ENCODE results near the gene CLEC5A. TPM values are rescaled to one million over a fixed set of nuclear protein-coding genes. Genes with fewer than 3 reads are reported as not detected.

CLEC5A gene
- total RNA-seq, 1 donor from 2014 or later = 0.64 TPM

DNA sequence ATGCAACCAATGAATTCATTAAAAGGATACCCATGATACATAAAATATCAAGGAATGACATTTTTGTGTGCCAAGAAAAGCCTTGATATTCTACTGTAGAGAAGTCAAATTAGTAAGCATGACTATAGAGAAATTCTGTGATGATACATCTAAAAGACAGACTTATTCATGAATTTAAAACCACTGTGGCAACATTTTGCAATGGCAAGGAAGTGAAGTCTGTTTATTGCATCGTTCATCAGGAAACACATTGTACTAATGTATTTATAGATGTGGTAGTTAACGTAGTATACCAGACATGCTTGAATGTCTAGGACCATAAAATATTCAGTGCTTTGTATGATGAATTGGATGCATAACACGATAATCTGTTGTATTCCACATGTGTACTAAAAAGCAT is 9.3 kb upstream of the CLEC5A start:
- H3K36me3 ChIP-seq = no peaks in the 10 kb centered on the region
- H3K4me1 ChIP-seq = no peaks in the 10 kb centered on the region
- H3K9me3 ChIP-seq = no peaks in the 10 kb centered on the region
- H3K27me3 ChIP-seq = no peaks in the 10 kb centered on the region
- no peak for DNase-seq (ENCODE audit: low spot score in 2 of 2)
- H3K27ac ChIP-seq = no peak overlapping the region
- TF ChIP-seq, protein P1, sequence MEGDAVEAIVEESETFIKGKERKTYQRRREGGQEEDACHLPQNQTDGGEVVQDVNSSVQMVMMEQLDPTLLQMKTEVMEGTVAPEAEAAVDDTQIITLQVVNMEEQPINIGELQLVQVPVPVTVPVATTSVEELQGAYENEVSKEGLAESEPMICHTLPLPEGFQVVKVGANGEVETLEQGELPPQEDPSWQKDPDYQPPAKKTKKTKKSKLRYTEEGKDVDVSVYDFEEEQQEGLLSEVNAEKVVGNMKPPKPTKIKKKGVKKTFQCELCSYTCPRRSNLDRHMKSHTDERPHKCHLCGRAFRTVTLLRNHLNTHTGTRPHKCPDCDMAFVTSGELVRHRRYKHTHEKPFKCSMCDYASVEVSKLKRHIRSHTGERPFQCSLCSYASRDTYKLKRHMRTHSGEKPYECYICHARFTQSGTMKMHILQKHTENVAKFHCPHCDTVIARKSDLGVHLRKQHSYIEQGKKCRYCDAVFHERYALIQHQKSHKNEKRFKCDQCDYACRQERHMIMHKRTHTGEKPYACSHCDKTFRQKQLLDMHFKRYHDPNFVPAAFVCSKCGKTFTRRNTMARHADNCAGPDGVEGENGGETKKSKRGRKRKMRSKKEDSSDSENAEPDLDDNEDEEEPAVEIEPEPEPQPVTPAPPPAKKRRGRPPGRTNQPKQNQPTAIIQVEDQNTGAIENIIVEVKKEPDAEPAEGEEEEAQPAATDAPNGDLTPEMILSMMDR (IDR thresholded peaks at IDR 0.05) = no peak
- no peak overlapping the region for H3K4me3 ChIP-seq
- intact Hi-C loops (cut with DNase I) = no loop called here

DNA sequence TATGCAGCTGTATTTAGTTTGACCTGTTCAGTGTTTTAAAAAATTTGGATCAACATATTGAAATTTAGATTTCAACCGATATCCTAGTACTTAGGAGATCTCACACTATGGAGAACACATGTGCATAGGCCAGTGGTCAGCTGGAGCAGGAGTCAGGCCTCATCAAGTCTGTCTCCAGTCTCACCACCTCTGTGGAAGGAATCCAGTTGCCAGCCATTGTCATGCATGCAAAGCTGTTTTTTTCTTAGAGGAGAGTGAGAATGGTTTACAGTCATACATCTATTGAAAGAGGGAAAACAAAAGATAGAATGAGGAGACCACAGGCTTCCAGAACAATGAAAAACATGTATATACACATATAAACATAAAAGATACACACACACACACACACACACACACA is 7.6 kb upstream of the CLEC5A start:
- TF ChIP-seq, protein P1 (IDR thresholded peaks at IDR 0.05) = no peak
- intact Hi-C loops (cut with DNase I) = no loop called here
- H3K4me3 ChIP-seq = no peak overlapping the region
- H3K27ac ChIP-seq = no peak overlapping the region
- no peaks in the 10 kb centered on the region for H3K4me1 ChIP-seq
- no peaks in the 10 kb centered on the region for H3K27me3 ChIP-seq
- DNase-seq (ENCODE audit: low spot score in 2 of 2) = no peak
- no peaks in the 10 kb centered on the region for H3K36me3 ChIP-seq
- no peaks in the 10 kb centered on the region for H3K9me3 ChIP-seq

DNA sequence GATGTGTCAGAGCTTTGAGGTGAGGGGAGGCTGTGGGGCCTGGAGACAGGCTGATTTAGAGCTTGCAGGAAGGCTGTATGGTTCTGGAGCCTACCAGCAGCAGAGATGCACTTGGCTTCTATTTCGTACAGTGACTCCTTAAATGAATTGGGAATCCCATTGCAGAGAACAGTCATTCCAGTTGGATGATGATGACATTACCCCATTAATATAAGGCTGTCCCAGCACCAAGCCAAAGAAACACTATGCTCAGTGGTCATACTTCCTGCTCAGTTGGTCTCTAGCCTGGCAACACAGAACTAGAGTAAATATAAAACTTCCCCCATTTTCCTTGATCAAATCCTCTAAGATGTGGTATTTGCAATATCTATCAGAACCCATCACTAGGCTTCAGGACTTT is 5.7 kb upstream of the CLEC5A start:
- Histone ChIP-seq H3K4me3 (no peak overlapping the region), H3K27ac (no peak overlapping the region), H3K27me3 (no peaks in the 10 kb centered on the region), H3K4me1 (no peaks in the 10 kb centered on the region), H3K9me3 (no peaks in the 10 kb centered on the region), H3K36me3 (no peaks in the 10 kb centered on the region)
- TF ChIP-seq, protein P1 (IDR thresholded peaks at IDR 0.05) = no peak
- DNase-seq (ENCODE audit: low spot score in 2 of 2) = no peak
- intact Hi-C loops (cut with DNase I) = no loop called here

DNA sequence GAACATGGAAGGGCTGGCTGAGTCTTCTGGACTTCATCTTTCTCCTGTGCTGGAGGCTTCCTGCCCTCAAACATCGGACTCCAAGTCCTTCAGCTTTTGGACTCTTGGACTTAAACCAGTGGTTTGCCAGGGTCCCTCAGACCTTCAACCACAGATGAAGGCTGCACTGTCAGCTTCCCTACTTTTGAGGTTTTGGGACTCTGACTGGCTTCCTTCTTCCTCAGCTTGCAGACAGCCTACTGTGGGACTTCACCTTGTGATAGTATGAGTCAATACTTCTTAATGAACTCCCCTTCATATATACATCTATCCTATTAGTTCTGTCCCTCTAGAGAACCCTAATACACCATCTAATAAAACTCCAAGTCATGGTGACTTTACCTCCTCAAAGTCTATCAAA is 4.0 kb upstream of the CLEC5A start:
- Histone ChIP-seq H3K9me3 (no peaks in the 10 kb centered on the region), H3K27me3 (no peaks in the 10 kb centered on the region), H3K4me3 (no peak overlapping the region), H3K27ac (no peak overlapping the region), H3K36me3 (no peaks in the 10 kb centered on the region), H3K4me1 (no peaks in the 10 kb centered on the region)
- no peak for DNase-seq (ENCODE audit: low spot score in 2 of 2)
- intact Hi-C loops (cut with DNase I) = no loop called here
- TF ChIP-seq, protein P1 (IDR thresholded peaks at IDR 0.05) = no peak

DNA sequence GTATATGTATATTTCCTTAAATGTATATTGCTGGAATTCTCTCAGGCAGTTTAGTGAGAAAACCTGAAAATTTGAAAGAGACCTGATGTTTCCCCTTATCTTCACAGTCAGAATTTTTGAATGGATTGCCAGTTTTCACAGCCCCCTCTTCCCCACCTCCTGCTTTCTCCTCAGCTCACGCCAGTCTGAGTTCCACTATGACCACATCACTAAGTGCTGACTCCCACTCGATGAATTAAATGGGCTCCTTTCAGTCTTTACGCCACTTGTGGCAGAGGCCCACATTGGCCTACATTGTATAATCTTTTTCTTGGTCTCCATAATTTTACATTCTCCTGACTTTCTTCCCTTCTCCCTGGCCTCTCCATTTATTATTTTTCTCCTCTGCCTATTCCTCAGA is 3.1 kb upstream of the CLEC5A start:
- no peak overlapping the region for H3K4me3 ChIP-seq
- TF ChIP-seq, protein P1 (IDR thresholded peaks at IDR 0.05) = no peak
- no peaks in the 10 kb centered on the region for H3K27me3 ChIP-seq
- no peaks in the 10 kb centered on the region for H3K9me3 ChIP-seq
- intact Hi-C loops (cut with DNase I) = no loop called here
- H3K27ac ChIP-seq = no peak overlapping the region
- DNase-seq (ENCODE audit: low spot score in 2 of 2) = no peak
- no peaks in the 10 kb centered on the region for H3K36me3 ChIP-seq
- H3K4me1 ChIP-seq = no peaks in the 10 kb centered on the region

DNA sequence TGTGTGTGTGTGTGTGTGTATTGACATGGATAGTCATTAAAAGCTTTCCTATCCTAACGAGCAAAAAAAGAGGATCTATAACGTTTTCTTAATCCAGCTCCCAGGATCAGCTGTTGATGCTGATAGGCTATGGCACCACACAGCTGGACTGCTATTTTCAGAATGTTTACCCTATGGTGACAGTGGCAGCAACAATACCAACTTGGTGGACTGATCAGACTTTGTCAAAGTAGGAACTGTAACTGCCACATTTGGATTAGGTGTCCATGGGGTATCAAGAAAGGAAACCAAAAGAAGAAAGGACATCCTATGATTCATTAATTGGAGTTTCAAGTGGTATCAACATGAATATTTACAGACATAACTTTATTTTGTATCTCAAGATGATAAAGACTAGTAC is 2.7 kb upstream of the CLEC5A start:
- Histone ChIP-seq H3K4me1 (no peaks in the 10 kb centered on the region), H3K36me3 (no peaks in the 10 kb centered on the region), H3K27me3 (no peaks in the 10 kb centered on the region), H3K27ac (no peak overlapping the region), H3K9me3 (no peaks in the 10 kb centered on the region), H3K4me3 (no peak overlapping the region)
- no peak for DNase-seq (ENCODE audit: low spot score in 2 of 2)
- TF ChIP-seq, protein P1 (IDR thresholded peaks at IDR 0.05) = no peak
- intact Hi-C loops (cut with DNase I) = no loop called here

Data from ascending aorta (tissue), 2 donors.